Measurements from ENCODE around the gene CDKAL1. TPM values are rescaled to one million over a fixed set of nuclear protein-coding genes. Genes with fewer than 3 reads are reported as not detected.

Gene CDKAL1
- total and polyA plus RNA-seq, 2 of the 8 experiments (the other 6 are each of a cell fraction or from before 2014, with no cell fraction given): 8.4 to 24.6 TPM

- Histone ChIP-seq H2BK15ac (ENCODE audit: low read length) (no peak overlapping the region), H3K23me2 (ENCODE audit: low read depth, low read length) (no peaks in the 10 kb centered on the region; the same call in 1 of the 2 replicates), H3K56ac (replicated peaks; ENCODE audit: insufficient read length, low read depth, low read length) (no peak overlapping the region), H4K8ac (ENCODE audit: extremely low read depth, insufficient read depth, low read length) (no peak overlapping the region), H3K27me3 (replicated peaks in 1 of 4; ENCODE audit: control insufficient read depth in 3 of 4, extremely low read depth in 1 of 4, insufficient read depth in 3 of 4, low read length in 3 of 4) (no peaks in the 10 kb centered on the region), H2BK12ac (ENCODE audit: low read depth, low read length) (no peak overlapping the region), H3K27ac (ENCODE audit: low read depth, low read length) (no peak overlapping the region), H3K9me3 (ENCODE audit: insufficient read depth in 2 of 2, low read depth in 1 of 2, low read length in 1 of 2) (no peaks in the 10 kb centered on the region), H3K23ac (ENCODE audit: insufficient read length) (no peak overlapping the region), H4K20me1 (replicated peaks in 1 of 2; ENCODE audit: control insufficient read depth in 1 of 2, insufficient read depth in 2 of 2, low read length in 2 of 2) (no peaks in the 10 kb centered on the region), H3K79me2 (ENCODE audit: control insufficient read depth in 1 of 2, insufficient read depth in 2 of 2, low read length in 2 of 2) (no peaks in the 10 kb centered on the region), H3K36me3 (ENCODE audit: control insufficient read depth in 2 of 4, insufficient read depth in 4 of 4, low read length in 3 of 4) (no peaks in the 10 kb centered on the region; a peak in 1 of 8 replicates), H2BK5ac (ENCODE audit: low read depth, low read length) (no peak overlapping the region), H2AFZ (ENCODE audit: low read length) (no peak overlapping the region), H3K14ac (ENCODE audit: insufficient read length) (no peak overlapping the region), H3K4me2 (ENCODE audit: insufficient read depth in 1 of 2, low read depth in 2 of 2, low read length in 2 of 2) (no peak overlapping the region), H3K18ac (ENCODE audit: extremely low read depth, low read length) (no peak overlapping the region), H2BK20ac (ENCODE audit: low read length) (no peak overlapping the region), H3K4ac (replicated peaks; ENCODE audit: insufficient read length, low read depth, low read length) (no peak overlapping the region), H2AK5ac (ENCODE audit: low read depth, low read length) (no peak overlapping the region), H3K4me3 (ENCODE audit: extremely low read depth in 1 of 4, insufficient read depth in 2 of 4, low read depth in 3 of 4, low read length in 4 of 4) (no peak overlapping the region), H4K91ac (replicated peaks; ENCODE audit: insufficient read length, low read length) (no peak overlapping the region), H4K5ac (ENCODE audit: insufficient read length, low read depth, low read length) (no peak overlapping the region), H3K4me1 (replicated peaks in 1 of 4; ENCODE audit: control insufficient read depth in 3 of 4, insufficient read depth in 4 of 4, low read length in 3 of 4) (no peaks in the 10 kb centered on the region), H3K9ac (replicated peaks in 1 of 4; ENCODE audit: extremely low read depth in 1 of 4, low read depth in 3 of 4, low read length in 3 of 4) (no peak overlapping the region), H3K79me1 (ENCODE audit: low read depth, low read length) (no peaks in the 10 kb centered on the region), H2BK120ac (replicated peaks; ENCODE audit: low read depth, low read length) (no peak overlapping the region)
- WGBS, 2 experiments (ENCODE audit: extremely low coverage in 1 of 2, insufficient coverage in 1 of 2, insufficient read length in 1 of 2, insufficient replicate concordance in 2 of 2, low coverage in 1 of 2, low lambda C conversion rate in 2 of 2, missing lambda C conversion rate in 1 of 2): 96% methylated on average over 2 of the region's 2 CpGs; no CpG with 5 or more reads in 1 of the 2 experiments
- ChIA-PET POLR2A (ENCODE audit: partially characterized antibody) (no interaction called here), CTCF (ENCODE audit: partially characterized antibody) (interaction anchor here (1.2 kb wide), 1 partner anchor 56 kb away, joined by 3 read pairs; no protein-coding TSS in a partner anchor)
- TF ChIP-seq YY1 (IDR thresholded peaks at IDR 0.05; ENCODE audit: low read depth, low read length) (no peak), E2F6 (IDR thresholded peaks at IDR 0.05) (no peak), GABPA (IDR thresholded peaks at IDR 0.05; ENCODE audit: borderline replicate concordance, insufficient read depth, low read length) (no peak), BRCA1 (IDR thresholded peaks at IDR 0.05; ENCODE audit: low read depth, low read length) (no peak), SIRT6 (IDR thresholded peaks at IDR 0.05; ENCODE audit: low read length) (no peak)
- no peak for DNase-seq (ENCODE audit: low read depth in 1 of 2, low spot score in 2 of 2)
- no peak for FAIRE-seq
These were observed 223.5 kb downstream of the CDKAL1 start for GRCh38 chr6:20757761-20758160.

All from H1 (cell line).